NCI-H510A treated with DMSO at 0.1 percent for 48 hours (cell line): ENCODE data around the gene MAPRE2.
"Not testable (repeated sequence)": the region's sequence is repeated elsewhere in the genome, so short reads cannot be mapped to it uniquely, and the experiment has no call there.

Experiments used
- DNase-seq: peaks from one replicate; lab custom pipeline; 2025; lab: John Stamatoyannopoulos, UW

The MAPRE2 gene

DNA sequence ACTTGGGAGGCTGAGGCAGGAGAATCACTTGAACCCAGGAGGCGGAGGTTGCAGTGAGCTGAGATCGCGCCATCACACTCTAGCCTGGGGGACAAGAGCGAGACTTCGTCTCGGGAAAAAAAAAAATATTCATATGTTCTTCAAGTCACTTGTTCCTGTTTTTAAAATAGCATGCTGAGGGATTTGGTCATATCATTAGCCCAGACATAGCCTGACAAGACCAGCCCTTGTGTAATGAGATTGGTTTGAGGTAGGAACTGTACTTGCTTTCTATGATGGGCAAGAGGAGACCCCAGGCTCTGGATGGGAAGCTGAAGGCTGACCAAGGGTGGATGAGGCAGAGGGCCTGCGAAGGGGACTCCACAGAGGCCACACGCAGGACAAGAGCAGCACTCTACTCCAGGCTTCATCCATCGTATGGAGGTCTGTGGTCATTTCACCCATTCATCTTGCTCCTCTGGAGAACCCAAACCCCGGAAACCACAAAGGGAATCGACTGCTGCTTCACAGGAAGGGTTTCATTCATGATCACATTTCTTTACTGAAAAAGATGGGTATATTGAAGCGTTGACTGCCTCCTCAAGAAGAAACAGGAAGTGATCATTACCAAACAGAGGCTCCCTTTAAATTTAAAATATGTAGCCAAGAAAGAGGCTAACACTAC lies 112.5 kb downstream of the MAPRE2 start:
- no peak for DNase-seq

DNA sequence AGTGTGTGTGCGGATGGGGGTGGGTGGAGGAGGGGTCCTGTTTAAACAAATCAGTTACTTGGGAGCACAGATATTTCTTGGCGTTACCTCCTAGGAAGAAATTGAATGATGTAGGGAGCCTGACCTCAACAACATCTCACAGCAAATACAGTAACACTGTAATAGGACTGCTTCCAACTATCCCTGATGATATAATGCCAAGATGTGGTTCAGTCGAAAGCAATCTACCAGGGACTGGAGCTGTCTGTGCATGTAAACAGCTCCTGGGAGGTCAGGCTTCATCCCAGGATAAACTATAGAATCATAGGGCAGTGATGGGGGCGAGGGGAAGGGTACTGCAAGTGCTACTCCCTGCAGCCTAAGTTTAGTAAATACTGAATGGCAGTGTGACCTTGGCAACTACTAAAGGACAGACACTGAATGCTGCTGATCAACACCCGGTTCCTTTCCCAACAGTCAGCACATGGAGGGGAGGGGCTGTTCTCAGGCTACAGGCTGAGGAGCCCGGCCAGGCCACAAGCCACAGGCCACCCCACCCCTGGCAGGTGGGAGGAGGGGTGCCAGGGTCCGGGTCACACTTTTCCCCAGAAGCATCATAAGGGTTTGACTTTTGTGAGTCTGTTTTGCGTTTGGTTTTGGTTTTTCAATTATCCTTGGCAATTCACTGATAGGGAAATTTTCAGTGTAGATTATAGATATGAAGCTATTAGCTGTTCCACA lies 114.3 kb downstream of the MAPRE2 start:
- no peak for DNase-seq

DNA sequence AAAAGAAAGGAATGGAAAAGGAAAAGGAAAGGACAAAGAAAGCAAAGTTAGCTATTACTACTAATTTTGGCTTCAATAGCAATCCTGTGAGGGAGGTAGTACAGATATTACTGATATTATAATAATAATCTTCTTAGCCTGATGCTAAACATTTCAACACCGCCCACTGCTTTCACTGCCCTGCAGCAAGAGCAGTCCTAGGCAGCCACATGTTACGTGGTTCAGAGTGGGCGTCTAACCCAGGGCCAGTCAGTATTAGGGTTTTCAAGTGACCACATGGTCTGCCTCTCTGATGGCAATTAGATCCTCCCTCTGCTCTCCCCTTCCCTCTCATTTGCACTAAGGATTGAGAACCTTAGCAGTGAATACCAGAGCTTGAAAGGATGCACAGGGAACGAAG lies 116.0 kb downstream of the MAPRE2 start:
- DNase-seq, result no peak

DNA sequence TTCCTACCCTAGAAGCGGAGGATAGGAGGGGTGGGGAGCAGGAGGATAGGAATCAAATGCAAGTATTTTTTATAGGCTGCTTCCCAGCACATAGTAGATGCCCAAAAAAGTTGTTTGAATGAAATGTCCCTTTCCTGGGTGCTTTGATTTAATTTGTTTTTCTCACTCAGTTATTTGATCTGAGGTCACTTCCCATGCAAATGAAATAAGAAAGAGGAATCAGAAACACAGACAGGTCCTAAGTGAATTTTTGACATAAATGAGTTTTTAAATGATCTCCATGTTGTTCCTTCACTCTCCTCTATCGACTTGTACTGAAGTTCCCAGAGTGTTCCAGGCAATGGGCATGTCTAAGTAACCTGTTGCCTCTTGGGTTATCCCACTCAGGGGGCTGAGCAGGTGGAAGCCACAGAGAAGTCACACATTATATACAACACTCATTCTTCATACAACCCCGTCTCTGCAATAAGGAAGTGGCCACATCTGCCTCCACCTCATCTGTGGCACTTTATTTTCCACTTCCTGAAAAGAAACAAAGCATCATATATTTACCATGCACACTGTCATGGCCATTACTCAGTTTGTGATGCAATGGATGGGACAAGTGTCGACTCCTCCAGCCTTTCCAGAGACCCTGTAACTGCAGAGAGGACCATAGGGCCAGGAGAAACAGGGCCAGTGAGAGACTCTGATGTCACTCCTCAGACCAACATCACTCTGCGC lies 117.7 kb downstream of the MAPRE2 start:
- no peak for DNase-seq

DNA sequence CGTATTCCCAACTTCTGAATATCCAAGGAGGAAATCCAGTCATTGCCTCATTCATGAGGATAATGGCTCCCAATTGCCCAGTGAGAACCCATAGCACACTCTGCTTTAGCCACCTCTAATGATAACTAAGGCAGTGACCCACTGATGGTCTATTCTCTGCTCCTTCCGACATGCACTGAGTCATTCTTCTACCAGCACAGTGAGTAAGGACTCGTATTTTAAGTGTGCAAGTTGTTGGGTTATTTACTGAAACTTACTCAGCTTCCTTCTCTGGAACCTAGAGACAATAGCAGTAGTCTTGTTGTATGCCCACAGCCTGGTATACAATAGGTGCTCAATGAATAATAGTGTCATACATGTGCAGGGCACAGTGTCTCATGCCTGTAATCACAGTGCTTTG lies 118.6 kb downstream of the MAPRE2 start:
- DNase-seq, result no peak

DNA sequence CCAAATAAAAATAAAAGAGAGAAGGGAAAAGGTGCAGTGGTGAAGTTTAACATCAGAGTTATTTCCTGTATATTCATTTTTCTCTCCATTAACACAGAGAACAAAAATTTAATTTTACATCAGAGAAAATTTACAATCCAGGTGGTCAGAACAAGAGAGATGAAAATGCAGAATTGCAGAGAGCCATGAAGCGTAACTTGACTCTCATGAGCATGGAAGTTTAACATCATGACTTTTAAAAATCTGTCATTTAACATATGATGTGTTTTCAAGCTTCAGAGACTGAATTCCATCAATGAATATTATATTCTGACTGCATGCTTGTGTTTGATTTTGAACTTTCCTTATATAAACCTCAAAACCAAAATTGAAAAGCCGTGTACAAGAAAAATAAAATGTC lies 120.3 kb downstream of the MAPRE2 start:
- no peak for DNase-seq

DNA sequence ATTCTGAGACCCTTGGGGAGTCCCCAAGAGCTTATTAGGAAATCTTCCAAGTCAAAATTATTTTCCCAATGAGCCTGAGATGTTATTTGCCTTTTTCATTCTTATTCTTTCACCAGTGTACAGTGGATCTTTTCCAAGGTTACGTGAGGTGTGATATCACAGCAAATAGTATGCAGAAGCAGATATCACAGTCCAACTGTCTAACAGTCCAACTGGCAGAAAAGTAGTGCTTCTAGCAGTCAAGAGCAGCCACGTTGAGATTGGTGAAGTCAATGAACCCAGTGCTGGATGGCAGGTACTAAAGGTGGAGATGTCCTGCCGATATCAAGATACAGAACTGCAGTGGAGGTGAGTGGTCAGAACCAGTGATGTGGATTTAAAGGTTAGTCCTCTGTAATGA lies 120.7 kb downstream of the MAPRE2 start:
- DNase-seq, result no peak

DNA sequence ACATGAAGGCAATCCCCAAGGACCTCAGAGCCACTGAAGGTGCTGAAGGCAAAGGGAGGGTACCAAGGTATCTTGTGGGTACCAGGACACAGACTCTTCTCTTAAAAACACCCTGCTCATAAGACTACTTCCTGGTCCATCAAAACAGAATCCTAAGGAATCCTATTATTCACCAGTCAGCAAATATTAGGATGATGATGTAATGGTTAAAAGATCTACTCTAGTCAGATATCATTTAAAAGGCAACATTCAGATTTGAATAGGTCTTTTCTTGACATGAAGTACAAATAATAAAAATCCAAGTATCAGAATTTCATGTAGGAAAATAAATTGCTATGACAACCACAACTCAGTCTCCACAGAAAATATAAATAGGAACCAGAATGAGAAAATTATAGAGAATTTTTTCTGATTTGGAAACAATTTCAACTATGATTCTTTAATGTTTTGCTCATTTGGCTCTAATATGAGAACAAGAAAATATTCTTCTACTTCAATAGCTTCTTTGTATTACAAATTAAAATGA lies 121.9 kb downstream of the MAPRE2 start:
- DNase-seq, result no peak

DNA sequence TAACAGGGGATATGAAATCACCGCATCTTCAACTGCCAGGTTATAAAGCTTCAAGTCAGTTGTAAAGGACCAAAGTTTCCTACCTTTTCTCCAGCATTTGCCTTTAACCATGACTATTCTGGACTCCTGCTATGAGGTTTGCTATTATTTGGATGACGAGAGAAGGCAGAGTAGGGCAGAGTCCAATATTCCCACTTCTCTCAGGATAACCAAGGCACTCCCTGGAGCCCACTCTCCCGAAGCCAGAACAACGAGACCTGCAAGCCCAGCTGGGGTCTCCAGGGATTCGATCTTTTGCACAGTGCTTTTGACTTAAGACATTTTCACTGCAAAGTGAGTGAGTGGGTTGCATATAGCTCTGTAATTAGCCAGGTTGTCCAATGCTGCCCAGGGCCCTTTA lies 122.5 kb downstream of the MAPRE2 start:
- no peak for DNase-seq

DNA sequence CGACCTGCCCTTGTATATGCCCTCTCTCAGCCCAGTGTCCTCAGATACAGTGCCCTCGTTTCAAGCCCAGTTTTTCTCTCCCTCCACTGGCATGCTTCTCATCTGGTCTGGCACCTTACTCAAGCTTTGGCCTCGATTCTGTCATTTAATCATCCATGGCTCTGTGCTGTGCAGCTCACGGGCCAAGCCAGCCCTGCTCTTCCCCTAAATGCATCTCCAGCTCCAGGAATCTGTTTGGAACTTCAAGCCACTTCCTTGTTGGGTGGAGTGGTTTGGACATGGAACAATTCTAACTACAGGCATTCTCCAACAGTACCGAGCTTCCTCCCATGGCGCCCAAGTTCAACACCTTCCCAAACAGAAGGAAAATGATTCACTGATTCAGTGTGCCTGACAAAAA lies 122.9 kb downstream of the MAPRE2 start:
- no peak for DNase-seq

DNA sequence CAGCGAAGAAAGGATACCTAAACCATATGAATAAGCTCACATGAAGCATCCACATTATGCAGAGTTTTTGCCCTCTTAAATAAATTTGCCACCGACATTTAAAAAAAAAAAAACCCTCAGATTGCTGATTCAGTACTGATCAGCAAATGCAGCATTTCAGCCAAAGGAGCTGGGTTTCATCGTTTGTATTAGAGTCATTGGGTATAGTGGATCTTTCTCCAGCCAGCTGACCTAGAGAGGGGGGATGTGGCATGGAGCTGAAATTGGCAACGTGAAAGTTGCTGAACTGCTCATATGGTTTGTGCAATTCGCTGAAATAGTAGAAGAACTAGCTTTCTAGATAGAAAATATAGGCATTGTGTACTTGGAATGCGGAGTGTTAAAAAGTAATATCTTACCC lies 126.1 kb downstream of the MAPRE2 start:
- no peak for DNase-seq

DNA sequence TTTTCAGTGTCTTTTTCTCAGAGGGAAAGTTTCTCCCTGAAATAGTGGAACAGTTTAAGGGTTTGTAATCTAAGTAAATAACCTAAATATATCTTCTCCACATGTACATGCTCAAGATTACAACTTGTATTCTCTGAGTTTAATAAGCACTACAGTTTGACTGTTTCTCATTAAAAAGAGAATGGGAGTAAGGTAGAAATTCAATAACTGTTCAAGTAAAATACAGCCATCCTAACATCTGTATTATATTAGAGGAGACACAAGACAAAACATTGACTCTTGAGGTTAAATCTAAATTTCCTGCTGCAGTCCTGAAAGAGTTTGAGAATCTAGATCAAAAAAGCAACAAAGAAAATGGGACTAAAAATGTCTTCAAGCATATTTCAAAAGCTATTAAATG lies 126.6 kb downstream of the MAPRE2 start:
- no peak for DNase-seq

DNA sequence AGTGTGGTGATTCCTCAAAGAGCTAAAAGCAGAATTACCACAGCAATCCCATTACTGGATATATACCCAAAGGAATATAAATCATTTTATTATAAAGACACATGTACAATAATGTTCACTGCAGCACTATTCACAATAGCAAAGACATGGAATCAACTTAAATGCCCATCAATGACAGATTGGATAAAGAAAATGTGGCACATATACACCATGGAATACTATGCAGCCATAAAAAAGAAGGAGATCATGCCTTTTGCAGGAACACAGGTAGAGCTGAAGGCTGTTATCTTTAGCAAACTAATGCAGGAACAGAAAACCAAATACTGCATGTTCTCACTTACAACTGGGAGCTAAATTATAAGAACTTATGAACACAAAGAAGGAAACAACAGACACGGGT lies 129.1 kb downstream of the MAPRE2 start:
- DNase-seq, result not testable (repeated sequence)

DNA sequence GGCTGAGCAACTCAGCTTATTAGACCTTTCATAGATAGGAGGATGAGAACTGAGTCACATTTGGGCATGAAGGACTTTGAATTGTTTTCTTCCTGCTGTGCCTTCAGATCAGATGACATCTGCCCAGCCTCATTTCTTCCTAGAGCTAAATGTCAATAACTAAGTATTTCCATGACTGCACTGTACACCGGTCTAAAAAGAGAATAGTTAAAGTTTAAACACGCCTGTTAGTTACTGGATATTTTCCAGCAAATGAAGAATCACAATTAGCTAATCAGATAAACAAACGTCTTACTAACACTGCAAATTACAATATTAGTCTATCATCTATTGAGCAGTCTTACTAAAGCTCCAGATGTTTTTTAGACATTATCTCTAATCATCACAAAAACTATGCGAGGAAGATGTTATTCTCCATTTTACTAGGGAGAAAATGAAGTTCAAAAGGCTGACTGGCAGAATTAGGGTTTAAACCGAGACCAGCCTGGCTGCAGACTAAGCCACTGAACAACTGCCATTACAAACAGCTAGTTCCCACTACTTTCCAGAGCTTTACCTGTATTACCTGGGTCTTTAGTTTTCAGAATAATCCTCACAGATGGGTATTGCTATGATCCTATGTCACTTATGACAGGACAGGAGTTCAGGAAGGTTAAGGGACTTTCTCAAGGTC lies 130.2 kb downstream of the MAPRE2 start:
- peak; percentile 89 for DNase-seq

DNA sequence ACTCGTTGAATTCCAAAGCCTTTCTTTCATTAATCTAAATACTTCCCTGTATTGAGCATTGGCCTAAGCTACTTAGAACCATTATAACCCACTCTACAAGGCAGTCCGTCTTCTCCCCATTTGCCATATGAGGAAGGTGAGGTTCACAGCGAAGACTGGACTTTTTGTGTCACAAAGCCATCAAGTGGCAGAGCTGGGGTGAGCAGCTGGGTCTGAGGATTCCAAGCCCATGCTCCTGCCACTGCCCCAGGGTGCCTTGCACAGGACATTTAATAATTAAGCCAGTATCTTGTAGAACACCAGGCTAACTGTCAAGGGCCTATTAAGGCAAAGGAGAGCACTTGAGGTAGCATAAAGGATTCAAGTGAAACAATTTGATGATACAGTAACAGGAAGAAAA lies 130.8 kb downstream of the MAPRE2 start:
- DNase-seq, result peak; percentile 90

DNA sequence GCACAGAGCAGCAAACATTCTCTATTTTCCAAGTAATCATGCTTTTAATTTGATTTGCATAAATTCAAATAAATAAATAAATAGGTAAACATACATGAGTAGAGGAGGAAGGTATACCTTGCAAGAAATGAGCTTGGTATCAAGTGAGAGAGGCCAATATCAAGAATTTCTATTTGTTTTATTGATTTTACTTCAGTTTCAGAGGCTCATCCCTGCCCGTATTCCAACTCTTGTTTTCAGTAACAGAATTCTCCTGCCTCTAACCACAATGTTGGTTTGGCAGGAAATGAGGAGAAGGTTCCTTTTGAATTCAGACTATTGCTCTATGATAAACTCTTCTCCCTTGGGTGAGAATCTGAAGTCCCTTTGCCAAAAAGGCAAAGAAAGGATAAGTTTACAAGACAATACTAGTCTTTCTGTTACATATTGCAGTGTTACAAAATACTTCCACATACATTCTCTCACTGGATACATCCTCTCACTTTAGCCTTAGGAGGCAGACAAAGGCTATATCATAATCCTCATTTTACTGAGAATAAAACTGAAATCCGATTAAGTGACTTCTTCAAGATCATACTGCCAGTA lies 131.3 kb downstream of the MAPRE2 start:
- peak; percentile 90 for DNase-seq

DNA sequence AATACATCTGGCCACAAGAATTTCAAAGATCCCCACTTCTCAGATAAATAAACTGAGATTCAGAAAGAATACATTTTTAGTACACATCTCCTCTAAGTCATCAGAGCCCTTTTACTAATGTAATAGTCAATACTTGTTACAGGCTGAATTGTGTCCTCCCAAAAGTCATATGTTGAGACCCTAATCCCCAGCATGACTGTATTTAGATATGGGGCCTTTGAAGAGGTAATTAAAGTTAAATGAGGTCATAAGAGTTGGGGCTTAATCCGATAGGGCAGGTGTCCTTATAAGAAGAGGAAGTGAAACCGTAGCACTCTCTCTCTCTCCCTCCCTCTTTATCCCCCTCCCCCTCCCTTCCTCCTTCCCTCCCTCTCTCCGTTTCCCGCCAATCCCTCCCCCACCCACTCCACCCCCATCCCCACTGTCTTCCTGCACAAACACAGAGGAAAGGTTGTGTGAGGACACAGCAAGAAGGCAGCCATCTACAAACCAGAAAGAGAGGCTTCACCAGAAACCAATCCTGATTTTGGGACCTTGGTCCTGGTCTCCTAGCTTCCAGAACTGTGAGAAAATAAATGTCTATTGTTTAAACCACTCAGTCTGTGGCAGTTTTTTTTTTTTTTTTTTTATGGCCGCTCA lies 133.0 kb downstream of the MAPRE2 start:
- peak; percentile 98 for DNase-seq

DNA sequence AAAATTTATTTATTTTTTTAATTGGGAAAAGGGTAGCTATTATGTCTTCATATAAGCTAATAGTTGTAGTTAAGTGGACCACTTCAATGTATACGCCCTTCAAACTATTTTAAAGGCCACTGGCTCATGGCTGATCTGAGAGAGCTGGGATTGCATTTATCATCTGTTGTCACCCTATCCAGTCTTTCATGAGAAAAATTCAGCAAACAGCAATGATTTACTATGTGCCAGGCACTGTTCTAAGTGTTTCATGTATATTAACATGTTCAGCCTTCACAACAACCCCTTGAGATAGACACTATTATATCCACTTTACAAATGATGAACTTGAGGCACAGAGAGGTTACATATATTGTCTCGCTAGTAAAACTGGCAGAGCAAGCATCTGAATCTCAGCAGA lies 133.5 kb downstream of the MAPRE2 start:
- peak; percentile 92 for DNase-seq

DNA sequence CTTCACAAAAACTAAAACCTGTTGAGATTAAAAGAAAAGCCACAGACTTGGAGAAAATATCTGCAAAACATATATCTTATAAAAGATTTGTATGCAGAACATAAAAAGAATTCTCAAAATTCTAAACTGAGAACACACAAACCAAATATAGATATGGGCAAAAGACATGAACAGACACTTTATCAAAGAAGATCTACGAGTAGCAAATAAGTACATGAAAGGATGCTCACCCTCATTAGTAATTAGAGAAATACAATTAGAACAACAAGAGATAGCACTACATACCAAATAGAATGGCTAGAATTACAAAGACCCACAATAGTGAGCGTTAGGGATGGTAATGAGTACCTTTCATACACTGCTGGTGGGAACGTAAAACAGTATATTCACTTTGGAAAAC lies 135.7 kb downstream of the MAPRE2 start:
- DNase-seq, result no peak

DNA sequence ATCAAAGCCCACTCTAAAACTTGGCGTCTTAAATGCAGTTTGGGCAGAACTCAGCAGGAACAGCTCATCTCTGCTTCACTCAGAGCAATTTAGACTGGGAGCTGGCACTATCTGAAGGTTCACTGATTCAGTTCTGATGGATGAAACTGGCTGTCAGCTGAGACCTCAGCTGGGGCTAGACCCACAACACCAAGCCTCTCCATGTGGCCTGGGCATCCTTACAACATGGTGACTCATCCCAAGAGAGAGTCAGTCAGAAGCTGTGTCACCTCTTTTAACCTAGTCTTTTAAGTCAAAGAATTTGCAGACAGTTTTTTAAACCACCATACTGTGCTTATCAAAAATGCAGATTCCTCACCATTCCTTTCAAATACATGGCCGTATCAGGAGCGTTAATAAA lies 137.0 kb downstream of the MAPRE2 start:
- DNase-seq, result no peak

DNA sequence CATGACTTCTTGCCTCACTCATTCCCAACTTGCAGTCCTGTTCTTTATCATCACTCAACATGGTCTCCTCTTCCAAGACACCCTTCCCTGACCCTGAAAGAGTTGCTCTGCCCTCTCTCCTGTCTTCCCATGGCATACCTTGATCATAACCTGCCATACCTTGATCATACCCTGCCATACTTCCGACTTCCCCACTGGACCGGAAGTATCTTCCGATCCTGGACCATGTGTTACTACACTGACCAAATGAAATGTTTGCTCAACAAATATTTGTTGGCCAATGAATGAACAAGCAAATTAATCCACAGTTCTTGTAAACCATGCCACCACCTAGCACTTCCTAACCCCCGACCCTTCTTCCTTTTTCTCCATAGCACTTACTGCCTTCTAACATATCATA lies 138.7 kb downstream of the MAPRE2 start:
- no peak for DNase-seq

DNA sequence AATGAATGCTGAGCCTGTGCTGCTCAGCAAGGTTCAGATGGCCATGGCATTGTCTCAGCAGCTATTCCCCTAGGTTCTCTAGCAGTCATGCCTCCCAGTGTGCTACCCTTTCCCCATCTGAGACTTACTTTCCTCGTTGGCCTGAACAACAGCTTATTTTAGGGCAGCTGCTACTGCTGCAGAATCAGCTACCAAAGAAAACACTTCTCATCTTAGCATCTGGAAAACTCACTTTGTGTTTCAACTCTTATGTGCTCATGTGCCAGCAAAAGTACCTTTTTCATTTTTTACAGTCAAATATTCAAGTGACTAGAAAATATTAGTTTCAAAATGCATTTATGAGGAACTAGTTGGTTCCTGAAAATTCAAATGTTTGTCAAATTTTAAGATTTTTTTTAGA lies 139.2 kb downstream of the MAPRE2 start:
- DNase-seq, result no peak
